SJCRH30 (cell line): ENCODE measurements around the gene EXOC3L1. TPM values are rescaled to one million over a fixed set of nuclear protein-coding genes. Genes with fewer than 3 reads are reported as not detected.

Experiments used
- DNase-seq, 2 experiments: peaks; one replicate each; pipeline ENCODE4 v3.0.0-alpha.2; 2015 to 2020
- H3K27ac ChIP-seq: fragments of 250-450 bp; sonication (Bioruptor Pico); 2 replicates; pipeline ENCODE4 v1.5.1; 2020; ENCODE audit warnings: mild to moderate bottlenecking, moderate library complexity
- H3K27me3 ChIP-seq: fragments of 250-450 bp; sonication (Bioruptor Pico); 2 replicates; pipeline ENCODE4 v1.5.1; 2020; ENCODE audit warnings: mild to moderate bottlenecking, moderate library complexity
- H3K36me3 ChIP-seq: fragments of 250-450 bp; sonication (Bioruptor Pico); 2 replicates; pipeline ENCODE4 v1.5.1; 2020; ENCODE audit warnings: mild to moderate bottlenecking, moderate library complexity
- H3K4me1 ChIP-seq: fragments of 250-450 bp; sonication (Bioruptor Pico); 2 replicates; pipeline ENCODE4 v1.5.1; 2020; ENCODE audit warnings: mild to moderate bottlenecking, moderate library complexity
- H3K4me3 ChIP-seq: fragments of 250-450 bp; sonication (Bioruptor Pico); 2 replicates; pipeline ENCODE4 v1.5.1; 2020; ENCODE audit warnings: mild to moderate bottlenecking, moderate library complexity
- H3K9me3 ChIP-seq: fragments of 250-450 bp; sonication (Bioruptor Pico); replicated peaks from 2 replicates; pipeline ENCODE4 v1.5.1; 2020; ENCODE audit warnings: mild to moderate bottlenecking, moderate library complexity
- total RNA-seq: library from RNA; depleted of rRNA; stranded (reverse); fragments of >200 nt; shearing (Covaris generic); gene quantifications from 2 replicates; pipeline ENCODE4 v1.2.3, GENCODE V29; 2014

EXOC3L1 gene
- total RNA-seq, 1 experiment from 2014 or later: 2.0 TPM

DNA sequence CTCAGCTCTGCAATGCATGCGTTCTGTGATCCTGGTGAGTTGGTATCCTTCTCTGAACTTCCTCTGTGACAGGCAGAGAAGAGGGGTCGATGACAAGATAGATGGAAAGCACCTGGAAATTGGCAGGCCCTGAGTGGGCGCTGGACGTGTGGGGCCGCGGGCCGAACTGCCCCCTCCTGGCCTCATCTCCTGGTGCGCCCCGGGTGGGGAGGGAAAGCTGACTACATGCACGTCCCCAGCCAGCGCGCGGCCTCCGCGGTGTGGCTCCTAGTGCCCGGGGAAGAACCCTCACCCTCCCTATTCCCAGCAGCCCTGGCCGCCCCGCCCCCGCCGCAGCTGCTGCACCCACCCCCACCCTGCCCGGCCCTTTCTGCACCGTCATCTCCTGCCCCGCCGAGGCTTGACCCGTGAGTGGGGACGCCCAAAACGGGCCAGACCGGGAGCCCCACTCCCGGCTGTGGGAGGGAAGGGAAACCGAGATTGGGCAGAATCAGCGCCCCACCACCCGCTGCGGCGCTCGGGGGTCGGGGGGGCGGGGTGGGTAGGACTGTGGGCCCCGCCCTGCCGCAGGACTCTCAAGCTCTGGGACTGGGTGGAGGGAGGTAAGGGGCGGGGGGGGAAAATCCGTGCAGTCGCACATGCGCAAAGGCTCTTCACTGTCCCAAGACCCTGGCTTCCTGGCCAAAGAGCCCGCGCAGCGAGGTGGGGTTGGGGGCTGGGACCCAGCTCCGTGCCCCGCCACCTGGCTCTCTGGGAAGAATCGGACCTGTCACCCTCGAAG lies 19.6 kb downstream of the EXOC3L1 start, which contains the start of gene NOL3:
Gene NOL3 (plus strand): TSS at position 371 of the 781 bp plus-strand sequence.
- Histone ChIP-seq H3K9me3 (no peaks in the 10 kb centered on the region), H3K36me3 (no peaks in the 10 kb centered on the region), H3K27me3 (no peaks in the 10 kb centered on the region), H3K4me1 (peaks cover 26% of the 10 kb centered on the region), H3K27ac (peak within 1 kb of the TSS; percentile 82), H3K4me3 (peak within 1 kb of the TSS; percentile 69)
- peak; percentile 95 to 97 for DNase-seq

DNA sequence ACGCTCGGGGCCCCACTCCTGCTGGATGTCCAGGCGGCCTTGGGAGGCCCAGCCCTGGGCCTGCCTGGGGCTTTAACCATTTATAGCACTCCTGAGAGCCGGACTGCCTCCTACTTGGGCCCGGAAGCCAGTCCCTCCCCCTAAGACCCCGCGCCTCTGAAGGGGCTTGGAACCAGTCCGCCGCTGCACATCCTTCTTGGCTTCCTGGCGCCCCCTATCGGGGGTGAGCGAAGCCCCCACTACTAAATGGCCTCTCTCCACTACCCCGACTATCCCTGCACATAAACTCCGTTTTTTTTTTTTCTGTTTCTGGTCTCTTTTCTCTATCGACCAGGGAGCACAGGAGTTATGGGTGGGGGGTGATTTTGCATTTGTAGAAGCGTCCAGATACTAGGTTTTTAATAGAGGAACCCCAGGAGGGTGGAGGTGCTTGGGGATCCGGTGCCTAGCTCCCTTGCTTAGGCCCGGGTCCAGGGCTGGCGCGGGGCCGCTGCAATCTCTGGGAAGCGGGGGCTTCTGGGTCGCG lies 20.2 kb downstream of the EXOC3L1 start:
- Histone ChIP-seq H3K27me3 (no peaks in the 10 kb centered on the region), H3K36me3 (no peaks in the 10 kb centered on the region), H3K27ac (peak overlapping the region; percentile 82), H3K4me3 (peak overlapping the region; percentile 69), H3K4me1 (peaks cover 26% of the 10 kb centered on the region), H3K9me3 (no peaks in the 10 kb centered on the region)
- peak; percentile 92 to 94 for DNase-seq

DNA sequence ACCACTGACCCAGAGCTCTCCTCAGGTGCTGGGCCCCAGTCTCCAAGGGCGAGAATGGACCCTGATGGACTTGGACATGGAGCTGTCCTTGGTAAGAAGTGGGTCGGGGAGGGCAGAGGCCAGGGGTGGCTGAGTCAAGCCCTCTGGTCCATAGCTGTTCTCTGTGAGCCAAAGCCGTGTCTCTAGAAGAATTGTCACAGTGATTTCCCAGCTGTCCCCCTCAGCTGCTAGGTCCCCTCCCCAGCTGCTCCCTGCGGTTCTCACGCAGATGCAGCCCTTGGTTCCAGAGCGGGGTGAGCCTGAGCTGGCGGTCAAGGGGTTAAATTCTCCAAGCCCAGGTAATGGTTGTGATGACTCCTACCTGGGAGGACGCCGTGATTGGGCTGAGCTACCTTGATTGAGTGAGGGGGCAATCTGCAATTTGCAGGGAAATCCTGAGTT lies 20.9 kb downstream of the EXOC3L1 start:
- no peaks in the 10 kb centered on the region for H3K36me3 ChIP-seq
- peaks cover 26% of the 10 kb centered on the region for H3K4me1 ChIP-seq
- peak overlapping the region; percentile 69 for H3K4me3 ChIP-seq
- peak; percentile 51 to 70 for DNase-seq
- no peaks in the 10 kb centered on the region for H3K27me3 ChIP-seq
- peak overlapping the region; percentile 82 for H3K27ac ChIP-seq
- no peaks in the 10 kb centered on the region for H3K9me3 ChIP-seq

- Histone ChIP-seq H3K4me3 (no peak overlapping the region), H3K36me3 (no peaks in the 10 kb centered on the region), H3K9me3 (no peaks in the 10 kb centered on the region), H3K27me3 (no peaks in the 10 kb centered on the region), H3K27ac (no peak overlapping the region), H3K4me1 (peaks cover 19% of the 10 kb centered on the region)
- no peak for DNase-seq
These were observed 22.3 kb downstream of the EXOC3L1 start for GRCh38 chr16:67167588-67167987.

GRCh38 chr16:67166598-67167168 lies 23.3 kb downstream of the EXOC3L1 start:
- no peak for DNase-seq
- H3K36me3 ChIP-seq: no peaks in the 10 kb centered on the region
- H3K27ac ChIP-seq: no peak overlapping the region
- H3K4me3 ChIP-seq: no peak overlapping the region
- H3K4me1 ChIP-seq: peaks cover 19% of the 10 kb centered on the region
- H3K9me3 ChIP-seq: no peaks in the 10 kb centered on the region
- H3K27me3 ChIP-seq: no peaks in the 10 kb centered on the region

DNA sequence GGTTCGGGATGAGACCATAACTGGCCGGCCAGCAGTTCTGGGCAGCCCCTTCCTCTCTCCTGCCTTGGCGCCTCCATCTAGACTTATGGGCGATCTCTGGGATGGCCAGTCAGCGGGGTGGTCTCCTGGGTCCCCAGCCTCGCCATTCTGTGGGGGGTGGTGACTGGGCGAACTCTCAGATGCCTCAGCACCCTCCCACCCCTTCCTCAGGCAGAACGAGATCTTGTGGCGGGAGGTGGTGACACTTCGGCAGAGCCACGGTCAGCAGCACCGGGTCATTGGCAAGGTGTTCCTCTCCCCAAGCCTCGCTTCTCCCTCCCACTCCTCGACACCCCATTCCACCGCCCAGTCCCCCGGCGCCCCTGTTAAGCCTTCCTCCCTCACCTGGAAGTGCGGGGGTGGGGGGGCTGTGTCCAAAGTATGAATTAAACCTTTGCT lies 23.8 kb downstream of the EXOC3L1 start:
- H3K36me3 ChIP-seq: no peaks in the 10 kb centered on the region
- no peak overlapping the region for H3K4me3 ChIP-seq
- H3K27ac ChIP-seq: no peak overlapping the region
- H3K27me3 ChIP-seq: no peaks in the 10 kb centered on the region
- peaks cover 13% of the 10 kb centered on the region for H3K4me1 ChIP-seq
- no peaks in the 10 kb centered on the region for H3K9me3 ChIP-seq
- no peak for DNase-seq

DNA sequence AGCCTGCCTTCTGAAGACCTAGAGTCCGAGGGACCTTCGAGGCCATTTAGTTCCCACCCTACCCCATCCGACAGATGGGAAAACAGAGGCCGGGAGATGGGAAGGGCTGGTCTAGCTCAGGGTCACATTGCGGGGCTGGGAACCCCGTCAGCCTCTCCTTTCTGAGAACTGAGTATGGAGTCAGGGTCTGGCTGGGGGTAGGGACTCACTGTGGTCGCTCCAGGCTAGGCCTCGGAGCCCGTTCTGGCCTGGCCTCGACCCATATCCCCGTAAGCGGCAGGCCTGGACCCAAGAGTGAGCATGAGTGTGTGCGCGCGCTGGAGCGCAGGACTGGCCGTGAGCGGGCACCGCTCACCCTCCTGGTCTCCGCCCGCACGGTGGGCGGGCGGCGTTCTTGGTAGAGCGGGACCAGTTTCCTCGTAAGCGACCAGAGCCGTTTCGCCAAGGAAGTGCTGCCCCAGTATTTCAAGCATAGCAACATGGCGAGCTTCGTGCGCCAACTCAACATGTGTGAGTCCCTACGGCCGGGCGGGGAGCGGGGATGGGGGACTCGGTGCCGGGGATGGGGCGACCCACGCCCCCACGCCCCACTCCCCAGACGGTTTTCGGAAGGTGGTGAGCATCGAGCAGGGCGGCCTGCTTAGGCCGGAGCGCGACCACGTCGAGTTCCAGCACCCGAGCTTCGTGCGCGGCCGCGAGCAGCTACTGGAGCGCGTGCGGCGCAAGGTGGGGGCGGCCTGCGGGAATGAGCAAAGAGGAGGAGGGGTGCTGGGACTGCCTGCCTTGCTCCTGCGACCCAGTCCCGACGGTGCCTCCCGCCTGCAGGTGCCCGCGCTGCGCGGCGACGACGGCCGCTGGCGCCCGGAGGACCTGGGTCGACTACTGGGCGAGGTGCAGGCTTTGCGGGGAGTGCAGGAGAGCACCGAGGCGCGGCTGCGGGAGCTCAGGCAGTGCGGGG lies 24.5 kb downstream of the EXOC3L1 start:
- no peak for DNase-seq

DNA sequence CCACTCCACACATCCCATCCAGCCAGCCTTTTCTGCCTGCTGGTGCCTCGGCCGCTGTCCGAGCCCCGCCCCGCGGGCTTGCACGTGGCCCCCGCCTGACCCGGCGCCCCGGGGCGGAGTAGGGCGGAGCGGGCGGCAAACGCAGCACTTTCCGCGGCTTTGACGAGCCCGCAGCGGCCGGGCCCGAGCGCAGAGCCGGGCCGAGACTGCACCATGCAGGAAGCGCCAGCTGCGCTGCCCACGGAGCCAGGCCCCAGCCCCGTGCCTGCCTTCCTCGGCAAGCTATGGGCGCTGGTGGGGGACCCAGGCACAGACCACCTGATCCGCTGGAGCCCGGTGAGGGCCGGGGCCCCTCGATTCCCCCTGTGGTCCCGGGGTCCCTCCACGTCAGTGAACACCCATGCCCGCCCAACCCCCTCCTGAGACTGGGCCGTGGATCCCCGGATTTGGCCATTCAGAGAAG lies 25.3 kb downstream of the EXOC3L1 start, which contains the start of gene HSF4:
Gene HSF4 (plus strand): TSS at position 147 of the 463 bp plus-strand sequence. CDS start 67 bp downstream, at position 214.
- no peaks in the 10 kb centered on the region for H3K27me3 ChIP-seq
- no peaks in the 10 kb centered on the region for H3K9me3 ChIP-seq
- no peaks in the 10 kb centered on the region for H3K36me3 ChIP-seq
- no peak for DNase-seq
- H3K27ac ChIP-seq: no peak within 1 kb of the TSS
- no peak within 1 kb of the TSS for H3K4me3 ChIP-seq
- H3K4me1 ChIP-seq: peaks cover 15% of the 10 kb centered on the region

More for the DNA sequence above, 24.5 kb downstream of the EXOC3L1 start:
- Histone ChIP-seq H3K27ac (no peak overlapping the region), H3K9me3 (no peaks in the 10 kb centered on the region), H3K36me3 (no peaks in the 10 kb centered on the region), H3K27me3 (no peaks in the 10 kb centered on the region), H3K4me3 (no peak overlapping the region), H3K4me1 (peaks cover 13% of the 10 kb centered on the region)

- Histone ChIP-seq H3K4me1 (peaks cover 12% of the 10 kb centered on the region), H3K4me3 (no peak overlapping the region)
These were observed 25.9 kb downstream of the EXOC3L1 start for GRCh38 chr16:67163999-67164558.

DNA sequence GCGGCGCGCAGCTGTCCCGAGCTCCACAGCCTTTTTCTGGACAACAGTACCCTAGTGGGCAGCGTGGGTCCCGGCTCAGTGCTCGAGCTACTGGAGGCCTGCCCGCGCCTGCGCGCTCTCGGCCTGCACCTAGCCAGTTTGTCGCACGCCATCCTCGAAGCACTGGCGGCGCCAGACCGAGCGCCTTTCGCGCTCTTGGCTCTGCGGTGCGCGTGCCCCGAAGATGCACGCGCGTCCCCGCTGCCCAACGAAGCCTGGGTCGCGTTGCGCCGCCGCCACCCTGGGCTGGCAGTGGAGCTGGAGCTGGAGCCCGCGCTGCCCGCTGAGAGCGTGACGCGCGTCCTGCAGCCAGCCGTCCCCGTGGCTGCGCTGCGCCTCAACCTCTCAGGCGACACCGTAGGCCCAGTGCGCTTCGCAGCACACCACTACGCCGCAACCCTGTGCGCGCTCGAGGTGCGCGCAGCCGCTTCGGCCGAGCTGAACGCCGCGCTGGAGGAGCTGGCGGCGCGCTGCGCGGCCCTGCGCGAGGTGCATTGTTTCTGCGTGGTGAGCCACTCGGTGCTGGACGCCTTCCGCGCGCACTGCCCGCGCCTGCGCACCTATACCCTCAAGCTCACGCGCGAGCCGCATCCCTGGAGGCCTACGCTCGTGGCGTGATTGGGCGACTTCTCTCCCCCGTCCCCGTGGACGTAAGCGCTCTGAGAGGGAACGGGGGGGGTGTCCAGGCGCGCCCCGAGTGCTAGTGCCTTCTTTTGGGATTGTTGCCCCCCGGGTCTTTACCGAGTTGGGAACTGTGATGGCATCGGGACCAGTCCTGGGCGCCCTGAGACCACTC lies 26.6 kb downstream of the EXOC3L1 start:
- no peak for DNase-seq
- H3K9me3 ChIP-seq: no peaks in the 10 kb centered on the region
- no peaks in the 10 kb centered on the region for H3K27me3 ChIP-seq
- H3K4me1 ChIP-seq: peaks cover 7% of the 10 kb centered on the region
- H3K4me3 ChIP-seq: no peak overlapping the region
- H3K36me3 ChIP-seq: no peaks in the 10 kb centered on the region
- H3K27ac ChIP-seq: no peak overlapping the region

More at GRCh38 chr16:67163999-67164558, 25.9 kb downstream of the EXOC3L1 start:
- H3K27ac ChIP-seq: no peak overlapping the region
- no peaks in the 10 kb centered on the region for H3K36me3 ChIP-seq
- H3K27me3 ChIP-seq: no peaks in the 10 kb centered on the region
- H3K9me3 ChIP-seq: no peaks in the 10 kb centered on the region
- no peak for DNase-seq

- DNase-seq: no peak
- H3K27ac ChIP-seq: no peak overlapping the region
- H3K4me3 ChIP-seq: no peak overlapping the region
- no peaks in the 10 kb centered on the region for H3K9me3 ChIP-seq
- no peaks in the 10 kb centered on the region for H3K27me3 ChIP-seq
- H3K4me1 ChIP-seq: peaks cover 7% of the 10 kb centered on the region; the same call in 1 of the 2 replicates
- no peaks in the 10 kb centered on the region for H3K36me3 ChIP-seq
These were observed 27.3 kb downstream of the EXOC3L1 start for GRCh38 chr16:67162506-67163163.

DNA sequence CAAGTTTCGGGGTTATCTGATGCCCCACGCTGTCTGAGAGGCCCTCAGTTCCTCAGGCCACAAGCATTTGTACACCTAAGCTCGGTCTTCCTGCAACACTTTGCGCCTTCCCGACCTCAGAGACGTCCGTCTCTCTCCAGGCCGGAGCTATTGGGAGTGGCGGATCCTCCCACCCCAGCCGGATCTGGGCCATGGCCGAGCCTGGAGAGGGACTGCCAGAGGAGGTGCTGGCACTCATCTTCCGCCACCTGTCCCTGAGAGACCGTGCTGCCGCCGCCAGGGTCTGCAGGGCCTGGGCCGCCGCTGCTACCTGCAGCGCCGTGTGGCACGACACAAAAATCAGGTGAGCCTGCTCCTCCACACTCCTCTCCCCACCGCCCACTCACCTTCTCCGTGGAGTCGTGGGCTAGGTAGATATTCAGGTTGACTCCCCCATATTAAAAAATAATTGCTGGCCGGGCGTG lies 28.3 kb downstream of the EXOC3L1 start:
- no peaks in the 10 kb centered on the region for H3K9me3 ChIP-seq
- peaks cover 7% of the 10 kb centered on the region; the same call in 1 of the 2 replicates for H3K4me1 ChIP-seq
- no peak overlapping the region for H3K27ac ChIP-seq
- no peak for DNase-seq
- no peaks in the 10 kb centered on the region for H3K27me3 ChIP-seq
- H3K4me3 ChIP-seq: no peak overlapping the region
- no peaks in the 10 kb centered on the region for H3K36me3 ChIP-seq
